Fibroblast of the conjunctiva (primary cell): Measurements from ENCODE around the gene CCDC158.

Source experiments
- DNase-seq: peaks from one replicate; pipeline ENCODE4 v3.0.0-alpha.2; 2010; ENCODE audit warnings: low read depth

Gene CCDC158

DNA sequence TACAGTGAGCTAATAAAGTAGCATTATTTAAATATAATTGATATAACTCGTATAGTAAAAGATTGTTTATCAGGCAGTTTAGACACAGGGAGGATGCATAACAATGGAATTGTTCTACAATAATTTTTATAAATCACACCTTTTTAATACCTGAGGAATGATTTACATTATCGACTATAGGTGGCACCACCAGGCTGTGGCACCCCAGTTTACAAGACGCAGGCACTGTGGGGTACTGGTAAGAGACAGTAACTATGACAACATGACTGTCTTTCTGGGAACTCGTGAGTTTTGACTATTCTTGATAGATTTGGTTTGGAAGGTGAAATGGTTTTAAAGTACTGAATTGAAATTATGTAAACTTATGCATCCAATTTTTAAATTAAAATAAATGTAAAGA is 141.5 kb downstream of the CCDC158 start:
- DNase-seq, result no peak

DNA sequence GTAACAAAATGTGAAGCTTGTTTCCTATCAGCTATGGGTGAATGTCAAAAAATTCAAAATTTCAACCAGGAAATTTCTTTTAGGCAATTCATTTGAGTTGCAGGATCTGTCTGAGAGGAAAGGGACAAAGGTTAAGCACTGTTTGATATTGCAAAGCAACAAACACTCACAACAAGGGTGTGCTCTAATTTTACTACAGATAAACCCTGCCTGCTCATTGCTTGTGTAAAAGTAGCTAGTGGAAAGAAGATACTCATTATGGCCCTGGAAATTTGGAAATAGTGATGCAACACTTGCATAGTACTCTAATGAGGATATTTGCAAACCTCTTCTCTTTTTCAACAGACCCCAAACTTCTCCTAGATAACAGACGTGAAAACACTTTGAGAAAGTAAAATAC is 142.4 kb downstream of the CCDC158 start:
- no peak for DNase-seq

DNA sequence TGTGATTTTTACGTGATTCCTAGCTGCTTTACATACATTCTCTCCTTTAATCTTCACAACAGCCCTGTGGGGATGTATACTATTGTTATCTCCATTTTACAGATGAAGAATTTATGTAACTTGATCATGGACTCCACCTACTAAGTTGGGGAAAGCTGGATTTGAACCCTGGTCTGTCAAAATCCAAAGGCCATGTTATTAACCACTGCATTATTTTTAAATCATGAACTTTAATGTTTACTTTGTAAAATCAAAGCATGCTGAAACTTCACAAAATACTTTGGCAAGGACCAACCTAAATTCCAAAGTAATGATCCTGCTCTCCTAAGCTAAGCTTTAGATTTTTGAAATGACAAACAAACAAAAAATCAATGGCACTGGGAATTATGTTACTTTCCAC is 143.3 kb downstream of the CCDC158 start:
- DNase-seq, result no peak

DNA sequence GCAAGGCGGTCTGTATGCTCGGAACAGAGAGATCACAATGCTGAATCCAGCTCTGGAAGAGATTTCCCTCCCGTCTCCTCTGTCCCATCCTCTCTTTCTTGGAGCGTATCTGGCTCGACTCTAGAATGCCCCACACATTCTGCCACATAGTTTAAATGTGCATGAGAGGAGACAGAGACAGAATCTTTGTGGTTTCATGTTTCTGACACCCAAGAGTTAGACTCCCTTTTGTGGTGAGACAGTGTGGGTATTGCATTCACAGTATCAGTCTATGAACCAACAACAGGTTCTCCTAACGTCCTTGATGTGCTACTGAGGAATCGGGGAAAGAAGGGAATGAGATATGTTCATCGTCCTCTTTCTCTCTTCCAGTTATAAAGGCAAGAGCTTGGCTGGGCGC is 144.1 kb downstream of the CCDC158 start:
- DNase-seq, result no peak

GRCh38 chr4:76275486-76276124 is 145.3 kb downstream of the CCDC158 start:
- DNase-seq, result no peak

DNA sequence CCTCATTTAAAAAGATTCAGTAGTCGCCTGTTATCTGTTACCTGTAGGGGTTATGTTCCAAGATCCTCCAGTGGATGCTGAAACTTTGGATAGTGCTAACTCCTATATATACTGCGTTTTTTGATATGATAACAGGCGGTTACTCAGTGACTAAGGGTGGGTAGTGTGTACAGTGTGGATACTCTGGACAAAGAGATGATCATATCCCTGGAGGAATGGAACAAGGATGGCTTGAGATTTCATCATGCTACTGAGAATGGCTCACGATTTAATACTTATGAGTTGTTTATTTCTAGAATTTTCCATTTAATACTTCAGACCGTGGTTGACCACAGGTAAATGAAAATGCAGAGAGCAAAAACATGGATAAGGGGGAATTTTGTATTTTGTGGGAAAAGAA is 147.9 kb downstream of the CCDC158 start:
- no peak for DNase-seq

DNA sequence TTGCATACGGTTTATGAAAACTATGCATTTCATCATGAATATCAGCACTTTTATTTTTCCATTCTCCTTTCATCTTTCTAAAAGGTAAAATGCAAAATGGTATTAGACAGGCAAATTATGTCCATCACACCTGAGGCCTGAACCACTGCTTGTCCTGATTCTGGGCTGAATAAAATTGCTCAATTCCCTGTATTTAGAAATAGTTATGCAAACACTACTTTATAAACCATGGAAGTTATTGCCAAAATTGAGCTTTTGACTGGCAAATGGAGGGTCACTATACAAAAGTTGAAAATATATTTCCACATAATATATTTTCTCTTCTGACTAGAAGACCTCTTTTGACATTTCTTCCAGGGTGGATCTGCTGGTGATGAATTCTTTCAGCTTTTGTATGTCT is 148.4 kb downstream of the CCDC158 start:
- no peak for DNase-seq

- no peak for DNase-seq
Observed at GRCh38 chr4:76272073-76272472, 148.9 kb downstream of the CCDC158 start.

- no peak for DNase-seq
Observed at GRCh38 chr4:76271248-76271647, 149.7 kb downstream of the CCDC158 start.

DNA sequence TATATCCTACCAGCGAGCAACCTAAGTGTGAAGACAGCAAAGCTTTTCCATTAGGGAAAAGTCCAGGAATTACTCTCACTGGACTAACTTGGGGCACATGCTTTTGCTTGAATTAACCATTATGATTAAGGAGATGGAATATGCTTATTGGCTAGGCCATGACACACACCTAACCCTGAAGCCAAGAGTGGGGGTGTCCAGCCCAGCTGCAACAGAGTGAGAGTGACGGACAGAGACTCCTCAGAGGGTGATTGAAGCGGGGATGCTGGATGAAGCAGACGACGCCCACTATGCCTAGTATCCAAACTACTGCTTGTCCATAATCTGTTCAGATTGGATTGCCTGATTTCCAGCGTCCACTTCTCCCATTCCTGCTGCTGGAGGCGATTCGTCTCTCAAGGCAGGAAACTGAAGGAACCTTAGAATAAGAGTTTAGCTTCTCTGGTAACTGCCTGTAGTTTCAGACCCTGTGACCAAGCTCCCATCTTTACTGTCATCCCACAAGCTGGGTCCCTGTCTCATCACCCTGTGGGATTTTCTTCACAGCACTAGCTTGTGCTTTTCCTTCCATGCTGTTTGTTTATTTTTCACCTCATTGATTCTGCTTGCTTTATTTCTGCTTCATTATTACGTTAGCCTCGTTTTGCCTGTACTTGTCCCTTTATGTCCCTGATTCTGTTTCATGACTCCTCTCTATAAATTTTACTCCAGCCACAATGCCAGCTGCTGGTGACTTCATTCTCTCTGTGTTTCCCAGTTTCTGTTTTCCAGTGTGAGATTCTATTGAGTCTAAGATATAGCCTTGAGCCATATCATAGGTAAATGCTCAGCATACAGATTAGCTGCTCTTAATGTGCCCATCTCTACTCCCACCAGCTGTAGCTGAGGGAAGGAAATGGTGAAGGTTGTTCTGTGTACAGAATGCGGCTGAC is 150.4 kb downstream of the CCDC158 start:
- DNase-seq, result no peak

- DNase-seq, result no peak
Observed at GRCh38 chr4:76267811-76268210, 153.1 kb downstream of the CCDC158 start.

GRCh38 chr4:76266627-76267026 is 154.3 kb downstream of the CCDC158 start:
- DNase-seq, result no peak

DNA sequence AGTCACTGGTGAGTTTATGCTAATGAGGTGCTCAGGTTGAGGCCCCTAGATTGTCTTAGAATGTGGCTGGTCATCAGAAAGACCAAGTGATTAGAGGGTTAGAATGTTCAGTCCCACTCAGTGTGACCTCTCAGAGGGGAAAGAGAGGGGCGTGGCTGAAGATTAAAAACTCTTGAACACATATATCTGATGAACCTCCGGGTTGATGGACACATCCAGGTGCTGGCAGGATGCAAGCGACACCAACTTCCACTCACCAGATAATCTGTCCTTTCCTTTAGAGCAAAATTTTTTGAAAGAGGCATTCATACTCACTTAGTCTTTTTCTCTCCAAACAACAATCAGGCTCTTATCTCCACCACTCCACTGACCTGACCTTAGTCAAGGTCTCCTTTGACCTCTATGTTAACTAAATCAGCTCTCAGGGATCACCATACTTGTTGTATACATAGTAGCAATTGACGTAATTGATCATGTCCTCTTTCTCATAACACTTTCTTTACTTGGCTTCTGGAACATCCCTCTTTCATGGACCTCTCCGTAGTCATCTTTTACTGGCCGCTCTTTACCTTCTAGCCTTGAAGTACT is 155.2 kb downstream of the CCDC158 start:
- no peak for DNase-seq
